SK-N-SH treated with all-trans-retinoic acid at 6 μM for 48 hours (cell line): ENCODE results near the gene TADA1.

Experiments used
- ARNTL ChIP-seq: fragments of 450-650 bp; formaldehyde crosslinking; IDR thresholded peaks from 2 replicates; pipeline ENCODE4 v1.5.0; 2020; ENCODE audit warnings: low read depth, mild to moderate bottlenecking, moderate library complexity, borderline replicate concordance
- GLIS3 ChIP-seq: fragments of 250-450 bp; sonication (Bioruptor Pico); IDR thresholded peaks from 2 replicates; pipeline ENCODE4 v1.5.0; 2020; ENCODE audit warnings: mild to moderate bottlenecking, moderate library complexity
- ZC3H10 ChIP-seq: fragments of 250-450 bp; sonication (Bioruptor Pico); IDR thresholded peaks from 2 replicates; pipeline ENCODE4 v1.5.1; 2021; ENCODE audit warnings: mild to moderate bottlenecking, moderate library complexity
- ZFP30 ChIP-seq: fragments of 450-650 bp; formaldehyde crosslinking; IDR thresholded peaks from 2 replicates; pipeline ENCODE4 v1.5.0; 2022; ENCODE audit warnings: mild to moderate bottlenecking, moderate library complexity
- ZNF70 ChIP-seq: fragments of 450-650 bp; formaldehyde crosslinking; IDR thresholded peaks from 2 replicates; pipeline ENCODE4 v1.5.0; 2020; ENCODE audit warnings: mild to moderate bottlenecking, moderate library complexity

- no peak for TF ChIP-seq ZC3H10 (CRISPR knock-in tag)
- no peak for TF ChIP-seq GLIS3 (CRISPR knock-in tag)
- TF ChIP-seq ZNF70 (CRISPR knock-in tag), result no peak
- TF ChIP-seq ARNTL (CRISPR knock-in tag), result no peak
- no peak for TF ChIP-seq ZFP30 (CRISPR knock-in tag)
These were observed 425 bp upstream of the TADA1 start for GRCh38 chr1:166876540-166876838.
